Neural cell (in vitro differentiated cells): ENCODE data around the gene OR9G1. TPM values are rescaled to one million over a fixed set of nuclear protein-coding genes. Genes with fewer than 3 reads are reported as not detected.

Experiments used
- H2AFZ ChIP-seq: fragments of 200-600, 300-800 bp; sonication (generic), shearing (Covaris generic); 2 replicates; pipeline ENCODE4 v1.6.0; 2014; ENCODE audit warnings: low read depth, mild to moderate bottlenecking, antibody characterized with exemption, low read length, moderate library complexity
- H3F3A ChIP-seq: fragments of 200-600 bp; shearing (Covaris generic); 2 replicates; pipeline ENCODE4 v1.6.1; 2016; ENCODE audit warnings: mild to moderate bottlenecking, moderate library complexity, mixed read lengths, antibody characterized with exemption, low read length; ENCODE audit not compliant: insufficient read depth, poor library complexity, severe bottlenecking
- H3K27ac ChIP-seq: fragments of 200-600, 300-800 bp; sonication (generic), shearing (Covaris generic); 2 replicates; pipeline ENCODE4 v1.5.1; 2014; ENCODE audit warnings: mild to moderate bottlenecking, low read length, moderate library complexity
- H3K27me3 ChIP-seq: fragments of 300-800, 200-600 bp; sonication (generic), shearing (Covaris generic); 2 replicates; pipeline ENCODE4 v1.6.0; 2014; ENCODE audit warnings: mild to moderate bottlenecking, low read depth, low read length, moderate library complexity; ENCODE audit not compliant: insufficient read depth
- H3K36me3 ChIP-seq: fragments of 300-800, 200-600 bp; sonication (generic), shearing (Covaris generic); 2 replicates; pipeline ENCODE4 v1.5.1; 2014; ENCODE audit warnings: mild to moderate bottlenecking, antibody characterized with exemption, low read length, moderate library complexity; ENCODE audit not compliant: insufficient read depth
- H3K4me2 ChIP-seq: fragments of 300-800, 200-600 bp; sonication (generic), shearing (Covaris generic); 2 replicates; pipeline ENCODE4 v1.6.0; 2014; ENCODE audit warnings: mild to moderate bottlenecking, low read length
- H3K4me3 ChIP-seq: fragments of 300-800, 200-600 bp; sonication (generic), shearing (Covaris generic); 2 replicates; pipeline ENCODE4 v1.5.1; 2014; ENCODE audit warnings: mild to moderate bottlenecking, low read length, moderate library complexity
- H3K79me2 ChIP-seq: fragments of 200-600 bp; shearing (Covaris generic); replicated peaks from 2 replicates; pipeline ENCODE4 v1.6.0; 2014; ENCODE audit warnings: mild to moderate bottlenecking, low read length, moderate library complexity; ENCODE audit not compliant: insufficient read depth
- H3K9ac ChIP-seq: fragments of 300-800, 200-600 bp; sonication (generic), shearing (Covaris generic); 2 replicates; pipeline ENCODE4 v1.6.1; 2016; ENCODE audit warnings: mild to moderate bottlenecking, low read length, mixed read lengths
- H3K9me2 ChIP-seq: fragments of 200-600 bp; shearing (Covaris generic); 2 replicates; pipeline ENCODE4 v1.6.1; 2016; ENCODE audit warnings: mild to moderate bottlenecking, low read length, mixed read lengths; ENCODE audit not compliant: insufficient read depth
- H3K9me3 ChIP-seq: fragments of 200-600, 300-800 bp; sonication (generic), shearing (Covaris generic); 2 replicates; pipeline ENCODE4 v1.6.1; 2016; ENCODE audit warnings: mild to moderate bottlenecking, mixed run types, low read length, moderate library complexity, mixed read lengths
- H4K20me1 ChIP-seq: fragments of 200-600 bp; shearing (Covaris generic); 2 replicates; pipeline ENCODE4 v1.6.1; 2016; ENCODE audit warnings: mild to moderate bottlenecking, mixed run types; ENCODE audit not compliant: insufficient read depth
- CTCF ChIP-seq: fragments of 450-650 bp; IDR thresholded peaks from 2 replicates; pipeline ENCODE4 v1.5.1; 2014; ENCODE audit warnings: antibody characterized with exemption, mild to moderate bottlenecking, moderate library complexity; ENCODE audit not compliant: poor library complexity, severe bottlenecking
- EP300 ChIP-seq: fragments of 450-650 bp; conservative IDR thresholded peaks from 2 replicates; pipeline ENCODE4 v1.6.1; 2014; ENCODE audit warnings: antibody characterized with exemption, mild to moderate bottlenecking, moderate library complexity; ENCODE audit not compliant: poor library complexity, severe bottlenecking
- EZH2 ChIP-seq: fragments of 200-600, 300-800 bp; shearing (Covaris generic), sonication (generic); IDR thresholded peaks from 2 replicates; pipeline ENCODE4 v1.6.1; 2014; ENCODE audit warnings: antibody characterized with exemption, low read length, borderline replicate concordance, mild to moderate bottlenecking; ENCODE audit not compliant: insufficient read depth, poor library complexity, severe bottlenecking
- MXI1 ChIP-seq: fragments of 450-650 bp; conservative IDR thresholded peaks from 2 replicates; pipeline ENCODE4 v1.6.1; 2014; ENCODE audit warnings: antibody characterized with exemption, mild to moderate bottlenecking; ENCODE audit not compliant: poor library complexity, severe bottlenecking
- POLR2AphosphoS5 ChIP-seq: IDR thresholded peaks from 2 replicates; pipeline ENCODE4 v1.6.1; 2012
- RAD21 ChIP-seq: fragments of 450-650 bp; conservative IDR thresholded peaks from 2 replicates; pipeline ENCODE4 v1.6.1; 2014; ENCODE audit warnings: antibody characterized with exemption, mild to moderate bottlenecking, moderate library complexity
- REST ChIP-seq: IDR thresholded peaks from 2 replicates; pipeline ENCODE4 v1.6.1; 2012; ENCODE audit warnings: borderline replicate concordance
- SMC3 ChIP-seq: fragments of 450-650 bp; conservative IDR thresholded peaks from 2 replicates; pipeline ENCODE4 v1.6.1; 2014; ENCODE audit warnings: antibody characterized with exemption, mild to moderate bottlenecking, moderate library complexity; ENCODE audit not compliant: poor library complexity
- TAF1 ChIP-seq: IDR thresholded peaks from 2 replicates; pipeline ENCODE4 v1.6.1; 2012; ENCODE audit warnings: low read depth
- polyA minus RNA-seq: library from RNA; depleted of rRNA, polyadenylated mRNA; stranded (reverse); fragments of >200 nt; gene quantifications from 2 replicates; pipeline ENCODE4 v1.2.3, GENCODE V29; 2014
- polyA plus RNA-seq: library from polyadenylated mRNA; depleted of rRNA; stranded (reverse); fragments of >200 nt; gene quantifications from 2 replicates; pipeline ENCODE4 v1.2.3, GENCODE V29; 2014

Gene OR9G1
- polyA plus RNA-seq (not detected in 2 replicates), polyA minus RNA-seq (not detected in 2 replicates)

GRCh38 chr11:56698795-56699194 is at the start of gene OR9G1:
OR9G1 (plus strand) TSS chr11:56699095; CDS start chr11:56700388, 1,293 bp downstream.
- H3K4me2 ChIP-seq: no peak within 1 kb of the TSS
- no peaks in the 10 kb centered on the region for H3K9me2 ChIP-seq
- H3F3A ChIP-seq: no peaks in the 10 kb centered on the region
- no peak within 1 kb of the TSS for H3K27ac ChIP-seq
- no peaks in the 10 kb centered on the region for H3K9me3 ChIP-seq
- H3K9ac ChIP-seq: no peak within 1 kb of the TSS
- H2AFZ ChIP-seq: no peak within 1 kb of the TSS
- H3K4me3 ChIP-seq: no peak within 1 kb of the TSS
- H4K20me1 ChIP-seq: no peaks in the 10 kb centered on the region
- H3K36me3 ChIP-seq: no peaks in the 10 kb centered on the region
- no peaks in the 10 kb centered on the region for H3K79me2 ChIP-seq
- H3K27me3 ChIP-seq: no peaks in the 10 kb centered on the region
- TF ChIP-seq CTCF (no peak), RAD21 (no peak), REST (no peak), MXI1 (no peak), POLR2AphosphoS5 (no peak), TAF1 (no peak), SMC3 (no peak), EZH2 (no peak), EP300 (no peak)

GRCh38 chr11:56659755-56660154 is 39.1 kb upstream of the OR9G1 start:
- Histone ChIP-seq H3F3A (no peaks in the 10 kb centered on the region), H3K9me2 (no peaks in the 10 kb centered on the region), H3K79me2 (no peaks in the 10 kb centered on the region), H2AFZ (no peak overlapping the region), H3K4me2 (no peak overlapping the region), H3K9ac (no peak overlapping the region), H4K20me1 (no peaks in the 10 kb centered on the region), H3K4me3 (no peak overlapping the region), H3K36me3 (no peaks in the 10 kb centered on the region), H3K9me3 (no peaks in the 10 kb centered on the region), H3K27ac (no peak overlapping the region), H3K27me3 (no peaks in the 10 kb centered on the region)
- no peak for TF ChIP-seq TAF1
- TF ChIP-seq POLR2AphosphoS5: no peak
- no peak for TF ChIP-seq REST
- TF ChIP-seq RAD21: no peak
- TF ChIP-seq SMC3: no peak
- TF ChIP-seq MXI1: no peak
- no peak for TF ChIP-seq EZH2
- TF ChIP-seq CTCF: no peak
- no peak for TF ChIP-seq EP300
